H1 (cell line): ENCODE measurements around the gene SSBP3. TPM values are rescaled to one million over a fixed set of nuclear protein-coding genes. Genes with fewer than 3 reads are reported as not detected.

Experiments used
- CTCF ChIA-PET: fragments of 300-600 bp; sonication (Branson Sonifier 250); formaldehyde crosslinking; loops from one replicate; lab custom pipeline; 2021; ENCODE audit not compliant: partially characterized antibody; lab: Charles Lee
- POLR2A ChIA-PET: fragments of 300-600 bp; sonication (Branson Sonifier 250); formaldehyde crosslinking; loops from one replicate; lab custom pipeline; 2021; ENCODE audit warnings: inconsistent platforms; ENCODE audit not compliant: partially characterized antibody; lab: Charles Lee
- DNase-seq, 2 experiments: peaks; one replicate each; pipeline versions ENCODE4 v3.0.0 to v3.0.0-alpha.2; 2010 to 2022; ENCODE audit warnings: low spot score in 2 of 2, low read depth in 1 of 2, mixed read lengths in 1 of 2
- FAIRE-seq: peaks from 2 replicates; lab custom pipeline; 2011; peaks lifted over from hg19 to GRCh38; lab: Jason Lieb, UNC
- H2AFZ ChIP-seq: 2 replicates; pipeline ENCODE4 v1.8.1; 2012; ENCODE audit warnings: low read length, inconsistent platforms
- H2AK5ac ChIP-seq: 2 replicates; pipeline ENCODE4 v1.6.1; 2013; ENCODE audit warnings: low read depth, low read length
- H2BK120ac ChIP-seq: replicated peaks from 2 replicates; pipeline ENCODE3; 2013; ENCODE audit warnings: low read depth, low read length, inconsistent platforms
- H2BK12ac ChIP-seq: 2 replicates; pipeline ENCODE4 v1.6.1; 2013; ENCODE audit warnings: low read depth, low read length
- H2BK15ac ChIP-seq: 2 replicates; pipeline ENCODE4 v1.6.1; 2013; ENCODE audit warnings: low read length
- H2BK20ac ChIP-seq: 2 replicates; pipeline ENCODE4 v1.6.1; 2013; ENCODE audit warnings: low read length
- H2BK5ac ChIP-seq: 2 replicates; pipeline ENCODE4 v1.6.1; 2013; ENCODE audit warnings: low read depth, low read length
- H3K14ac ChIP-seq: 2 replicates; pipeline ENCODE4 v1.6.1; 2013; ENCODE audit warnings: inconsistent platforms; ENCODE audit not compliant: insufficient read length
- H3K18ac ChIP-seq: 2 replicates; pipeline ENCODE4 v1.6.1; 2013; ENCODE audit warnings: low read length; ENCODE audit errors: extremely low read depth
- H3K23ac ChIP-seq: 2 replicates; pipeline ENCODE4 v1.6.1; 2013; ENCODE audit warnings: inconsistent platforms; ENCODE audit not compliant: insufficient read length
- H3K23me2 ChIP-seq: 2 replicates; pipeline ENCODE4 v1.6.1; 2013; ENCODE audit warnings: low read depth, low read length
- H3K27ac ChIP-seq: 2 replicates; pipeline ENCODE4 v1.6.1; 2011; ENCODE audit warnings: low read depth, low read length, inconsistent platforms
- H3K27me3 ChIP-seq, 4 experiments: replicated peaks in 1 of 4; 1 replicate in 1 of 4; 2 replicates in 3 of 4; pipeline versions ENCODE4 v1.6.1 to v1.8.1; 2011 to 2013; ENCODE audit warnings: low read length in 3 of 4, mild to moderate bottlenecking in 3 of 4, inconsistent platforms in 2 of 4, mixed read lengths in 2 of 4, moderate library complexity in 1 of 4; ENCODE audit not compliant: control insufficient read depth in 3 of 4, insufficient read depth in 3 of 4; ENCODE audit errors: extremely low read depth in 1 of 4
- H3K36me3 ChIP-seq, 4 experiments: 2 replicates each; pipeline versions ENCODE4 v1.6.1 to v1.8.1; 2011 to 2013; ENCODE audit warnings: mild to moderate bottlenecking in 4 of 4, low read length in 3 of 4, moderate library complexity in 2 of 4, control low read depth in 1 of 4, inconsistent platforms in 1 of 4; ENCODE audit not compliant: insufficient read depth in 4 of 4, control insufficient read depth in 2 of 4
- H3K4ac ChIP-seq: replicated peaks from 2 replicates; pipeline ENCODE3; 2013; ENCODE audit warnings: low read length, low read depth, mixed read lengths, inconsistent platforms; ENCODE audit not compliant: insufficient read length
- H3K4me1 ChIP-seq, 4 experiments: replicated peaks in 1 of 4; 1 replicate in 1 of 4; 2 replicates in 3 of 4; pipeline versions ENCODE4 v1.6.1 to v1.8.1; 2011 to 2013; ENCODE audit warnings: low read length in 3 of 4, inconsistent platforms in 2 of 4, mixed read lengths in 1 of 4; ENCODE audit not compliant: insufficient read depth in 4 of 4, control insufficient read depth in 3 of 4
- H3K4me2 ChIP-seq, 2 experiments: 2 replicates each; pipeline versions ENCODE4 v1.6.1 to v1.8.1; 2011 to 2013; ENCODE audit warnings: low read depth in 2 of 2, low read length in 2 of 2, control low read depth in 1 of 2, inconsistent platforms in 1 of 2, mild to moderate bottlenecking in 1 of 2; ENCODE audit not compliant: insufficient read depth in 1 of 2
- H3K4me3 ChIP-seq, 4 experiments: fragments of 200-600, 300-600 bp in 1 of 4; sonication (generic), shearing (Covaris generic), sonication (Bioruptor Twin) in 1 of 4; 2 replicates each; pipeline versions ENCODE4 v1.5.1 to v1.8.1; 2011 to 2016; ENCODE audit warnings: low read length in 4 of 4, low read depth in 3 of 4, control low read depth in 2 of 4, inconsistent platforms in 2 of 4, mild to moderate bottlenecking in 2 of 4, mixed read lengths in 1 of 4, moderate library complexity in 1 of 4; ENCODE audit not compliant: insufficient read depth in 2 of 4; ENCODE audit errors: extremely low read depth in 1 of 4
- H3K56ac ChIP-seq: replicated peaks from 2 replicates; pipeline ENCODE3; 2013; ENCODE audit warnings: low read depth, mild to moderate bottlenecking, mixed read lengths, low read length, inconsistent platforms; ENCODE audit not compliant: insufficient read length
- H3K79me1 ChIP-seq: 2 replicates; pipeline ENCODE4 v1.6.1; 2013; ENCODE audit warnings: low read depth, low read length, control low read depth
- H3K79me2 ChIP-seq, 2 experiments: 2 replicates each; pipeline versions ENCODE4 v1.6.1 to v1.8.1; 2012 to 2013; ENCODE audit warnings: low read length in 2 of 2, mild to moderate bottlenecking in 2 of 2, inconsistent platforms in 1 of 2; ENCODE audit not compliant: insufficient read depth in 2 of 2, control insufficient read depth in 1 of 2
- H3K9ac ChIP-seq, 4 experiments: replicated peaks in 1 of 4; 1 replicate in 1 of 4; 2 replicates in 3 of 4; pipeline versions ENCODE4 v1.6.1 to v1.8.1; 2011 to 2013; ENCODE audit warnings: low read depth in 3 of 4, low read length in 3 of 4, control low read depth in 2 of 4, mild to moderate bottlenecking in 2 of 4, moderate library complexity in 2 of 4, inconsistent platforms in 1 of 4; ENCODE audit errors: extremely low read depth in 1 of 4
- H3K9me3 ChIP-seq, 2 experiments: 2 replicates each; pipeline versions ENCODE4 v1.6.1 to v1.8.1; 2012 to 2013; ENCODE audit warnings: mild to moderate bottlenecking in 2 of 2, moderate library complexity in 2 of 2, control low read depth in 1 of 2, inconsistent platforms in 1 of 2, low read depth in 1 of 2, low read length in 1 of 2, mixed read lengths in 1 of 2; ENCODE audit not compliant: insufficient read depth in 2 of 2
- H4K20me1 ChIP-seq, 2 experiments: replicated peaks in 1 of 2; 2 replicates each; pipeline versions ENCODE3 to v1.8.1; 2011 to 2013; ENCODE audit warnings: inconsistent platforms in 2 of 2, low read length in 2 of 2, mild to moderate bottlenecking in 1 of 2; ENCODE audit not compliant: insufficient read depth in 2 of 2, control insufficient read depth in 1 of 2
- H4K5ac ChIP-seq: 2 replicates; pipeline ENCODE4 v1.6.1; 2013; ENCODE audit warnings: low read length, low read depth, mixed read lengths, inconsistent platforms; ENCODE audit not compliant: insufficient read length
- H4K8ac ChIP-seq: 2 replicates; pipeline ENCODE4 v1.8.0; 2013; ENCODE audit warnings: mild to moderate bottlenecking, moderate library complexity, low read length, inconsistent platforms; ENCODE audit not compliant: insufficient read depth; ENCODE audit errors: extremely low read depth
- H4K91ac ChIP-seq: replicated peaks from 2 replicates; pipeline ENCODE3; 2013; ENCODE audit warnings: low read length, mixed read lengths, inconsistent platforms; ENCODE audit not compliant: insufficient read length
- CREB1 ChIP-seq: IDR thresholded peaks from 2 replicates; pipeline ENCODE4 v1.6.1; 2012; ENCODE audit warnings: inconsistent platforms
- GABPA ChIP-seq: IDR thresholded peaks from 2 replicates; pipeline ENCODE4 v1.6.1; 2011; ENCODE audit warnings: mild to moderate bottlenecking, low read length, moderate library complexity, borderline replicate concordance; ENCODE audit not compliant: insufficient read depth
- GTF2F1 ChIP-seq: IDR thresholded peaks from 2 replicates; pipeline ENCODE4 v1.6.1; 2012; ENCODE audit warnings: low read depth, low read length, improper control_type of control experiment, borderline replicate concordance
- KDM5A ChIP-seq: fragments of 200-600 bp; IDR thresholded peaks from 2 replicates; pipeline ENCODE4 v1.7.1; 2012; ENCODE audit warnings: mild to moderate bottlenecking, low read length, inconsistent platforms, mixed read lengths
- NRF1 ChIP-seq: IDR thresholded peaks from 2 replicates; pipeline ENCODE4 v1.6.1; 2011; ENCODE audit warnings: mild to moderate bottlenecking, low read depth, low read length, improper control_type of control experiment
- RNF2 ChIP-seq: fragments of 200-900, 300-1000 bp; sonication (generic); IDR thresholded peaks from 2 replicates; pipeline ENCODE4 v1.7.1; 2016; ENCODE audit warnings: borderline replicate concordance, low read depth, mild to moderate bottlenecking, antibody characterized with exemption, low read length; ENCODE audit not compliant: poor library complexity, severe bottlenecking; ENCODE audit errors: missing control alignments
- SP2 ChIP-seq: IDR thresholded peaks from 2 replicates; pipeline ENCODE4 v1.6.1; 2012; ENCODE audit warnings: mild to moderate bottlenecking, low read length, inconsistent platforms
- SP4 ChIP-seq: IDR thresholded peaks from 2 replicates; pipeline ENCODE4 v1.6.1; 2012; ENCODE audit warnings: low read length, inconsistent platforms
- TAF7 ChIP-seq: optimal IDR thresholded peaks from 2 replicates; pipeline ENCODE3; 2011; ENCODE audit warnings: low read depth, mild to moderate bottlenecking, inconsistent platforms, low read length, moderate library complexity, borderline replicate concordance
- TEAD4 ChIP-seq: IDR thresholded peaks from 2 replicates; pipeline ENCODE4 v1.6.1; 2012; ENCODE audit warnings: low read depth, low read length, inconsistent platforms, mixed read lengths
- ZNF274 ChIP-seq: IDR thresholded peaks from 2 replicates; pipeline ENCODE4 v1.7.0; 2012; ENCODE audit warnings: low read length, borderline replicate concordance; ENCODE audit errors: extremely low read depth
- WGBS, 2 experiments: shearing (Covaris generic) in 1 of 2; methylation state at CpG; one replicate each; pipeline versions ENCODE4 v1.1.6 to v1.1.7; 2013 to 2015; ENCODE audit warnings: low lambda C conversion rate in 2 of 2, mixed read lengths in 2 of 2, inconsistent platforms in 1 of 2, low coverage in 1 of 2, missing lambda C conversion rate in 1 of 2; ENCODE audit not compliant: insufficient replicate concordance in 2 of 2, insufficient coverage in 1 of 2, insufficient read length in 1 of 2; ENCODE audit errors: extremely low coverage in 1 of 2, missing lambda C conversion rate in 1 of 2; 5-methylcytosine and 5-hydroxymethylcytosine counted together
- polyA plus RNA-seq, 7 experiments: library from polyadenylated mRNA; depleted of rRNA in 3 of 7; stranded (reverse) in 5 of 7; unstranded in 2 of 7; fragments of >200 nt in 5 of 7; fragments of 200-250 nt in 2 of 7; gene quantifications; 1 replicate in 5 of 7; 2 replicates in 1 of 7; 4 replicates in 1 of 7; pipeline versions ENCODE4 v1.2.1 to v1.2.3, GENCODE V29; 2011 to 2013; ENCODE audit warnings: missing spikeins in 2 of 7, mixed read lengths in 2 of 7
- total RNA-seq: library from RNA; stranded (reverse); fragmentation: NEBNext Ultra II Directional; extraction: Animal tissue kit (Norgen Biotek cat#: 25700); gene quantifications from 2 replicates; pipeline ENCODE4 v1.2.1, GENCODE V29; 2021
- TF ChIP-seq, protein P1 (sequence below): IDR thresholded peaks from 2 replicates; pipeline ENCODE4 v1.6.1; 2012; ENCODE audit warnings: low read length, inconsistent platforms

Gene SSBP3
- total and polyA plus RNA-seq, 2 of the 8 experiments (the other 6 are each of a cell fraction or from before 2014, with no cell fraction given), result 99.7 to 133 TPM

DNA sequence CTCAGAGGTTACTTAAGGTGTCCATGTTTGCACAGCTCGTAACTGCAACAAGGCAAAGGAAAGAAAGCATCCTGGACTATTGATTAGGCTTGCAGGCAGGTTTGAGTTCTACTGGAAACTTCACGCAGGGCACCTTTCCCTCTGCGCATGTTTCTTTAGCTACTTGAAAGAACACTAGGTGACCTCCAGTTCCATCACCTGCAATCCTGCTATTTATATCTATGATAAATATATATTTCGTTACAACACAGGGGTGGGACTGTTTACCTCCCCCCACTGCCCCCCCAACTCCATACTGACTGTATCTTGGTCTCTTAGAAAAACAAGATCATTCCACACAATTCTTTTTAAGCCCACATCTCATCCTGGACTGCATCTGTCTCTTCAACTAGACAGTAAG, 12.1 kb downstream of the SSBP3 start:
- H3K23ac ChIP-seq, result no peak overlapping the region
- H4K91ac ChIP-seq, result no peak overlapping the region
- ChIA-PET CTCF (interaction anchor here (0.6 to 1.7 kb wide), 6 partner anchors 28 to 121 kb away, joined by 3 to 7 read pairs (median 3); no protein-coding TSS in a partner anchor), POLR2A (interaction anchor here (1.0 to 3.3 kb wide), 3 partner anchors 10 to 194 kb away, joined by 3 to 17 read pairs (median 4); partner anchors contain the start of genes CYB5RL and MRPL37)
- peaks cover 21 to 75% (median 33%) of the 10 kb centered on the region in 4 experiments; a peak in 7 of 8 replicates for H3K36me3 ChIP-seq
- H3K4me2 ChIP-seq, result no peak overlapping the region
- FAIRE-seq, result no peak
- peaks cover 0 to 9% (median 5%) of the 10 kb centered on the region in 4 experiments; a peak in 5 of 7 replicates for H3K4me1 ChIP-seq
- H2BK20ac ChIP-seq, result no peak overlapping the region
- no peak overlapping the region for H3K27ac ChIP-seq
- H4K8ac ChIP-seq, result no peak overlapping the region
- H2BK120ac ChIP-seq, result no peak overlapping the region
- H3K79me2 ChIP-seq, result peaks cover 27 to 96% of the 10 kb centered on the region in 2 experiments
- no peak overlapping the region for H2BK15ac ChIP-seq
- H2AK5ac ChIP-seq, result no peak overlapping the region
- WGBS, 2 experiments, result 92% methylated on average over 4 of the region's 4 CpGs; no CpG with 5 or more reads in 1 of the 2 experiments
- H3K23me2 ChIP-seq, result 0 out of 2 replicates have a peak, but pooled peaks cover 1% of the 10 kb centered on the region
- no peak overlapping the region for H2BK12ac ChIP-seq
- no peak overlapping the region for H3K9ac ChIP-seq
- H2BK5ac ChIP-seq, result no peak overlapping the region
- H3K27me3 ChIP-seq, result no peaks in the 10 kb centered on the region
- peaks cover 29% of the 10 kb centered on the region for H3K79me1 ChIP-seq
- no peak overlapping the region for H3K18ac ChIP-seq
- H2AFZ ChIP-seq, result no peak overlapping the region
- no peaks in the 10 kb centered on the region for H3K9me3 ChIP-seq
- H3K4me3 ChIP-seq, result no peak overlapping the region
- no peak overlapping the region for H3K4ac ChIP-seq
- H3K56ac ChIP-seq, result no peak overlapping the region
- peaks cover 24 to 57% of the 10 kb centered on the region in 2 experiments for H4K20me1 ChIP-seq
- no peak overlapping the region for H3K14ac ChIP-seq
- no peak for DNase-seq
- no peak for TF ChIP-seq TEAD4
- no peak for TF ChIP-seq GTF2F1
- no peak for TF ChIP-seq SP4
- no peak for TF ChIP-seq ZNF274
- TF ChIP-seq, protein P1, sequence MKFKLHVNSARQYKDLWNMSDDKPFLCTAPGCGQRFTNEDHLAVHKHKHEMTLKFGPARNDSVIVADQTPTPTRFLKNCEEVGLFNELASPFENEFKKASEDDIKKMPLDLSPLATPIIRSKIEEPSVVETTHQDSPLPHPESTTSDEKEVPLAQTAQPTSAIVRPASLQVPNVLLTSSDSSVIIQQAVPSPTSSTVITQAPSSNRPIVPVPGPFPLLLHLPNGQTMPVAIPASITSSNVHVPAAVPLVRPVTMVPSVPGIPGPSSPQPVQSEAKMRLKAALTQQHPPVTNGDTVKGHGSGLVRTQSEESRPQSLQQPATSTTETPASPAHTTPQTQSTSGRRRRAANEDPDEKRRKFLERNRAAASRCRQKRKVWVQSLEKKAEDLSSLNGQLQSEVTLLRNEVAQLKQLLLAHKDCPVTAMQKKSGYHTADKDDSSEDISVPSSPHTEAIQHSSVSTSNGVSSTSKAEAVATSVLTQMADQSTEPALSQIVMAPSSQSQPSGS, result no peak
- TF ChIP-seq SP2, result no peak
- no peak for TF ChIP-seq CREB1
- no peak for TF ChIP-seq GABPA
- no peak for TF ChIP-seq TAF7
- TF ChIP-seq RNF2, result no peak
- TF ChIP-seq NRF1, result no peak
- TF ChIP-seq KDM5A, result no peak
- H4K5ac ChIP-seq, result no peak overlapping the region
